Keratinocyte (primary cell): Measurements from ENCODE around the gene DLG2.

Source experiments
- CTCF ChIP-seq, 3 experiments: IDR thresholded peaks in 1 of 3; conservative IDR thresholded peaks in 1 of 3; optimal IDR thresholded peaks in 1 of 3; 2 replicates in 2 of 3; 3 replicates in 1 of 3; pipeline versions ENCODE3 to v1.5.1; 2011; ENCODE audit warnings: low read length in 3 of 3, mild to moderate bottlenecking in 3 of 3, moderate library complexity in 2 of 3, control low read depth in 1 of 3, inconsistent platforms in 1 of 3; ENCODE audit not compliant: insufficient read depth in 2 of 3; ENCODE audit errors: extremely low read depth in 1 of 3
- EZH2 ChIP-seq: IDR thresholded peaks from one replicate; pipeline ENCODE4 v1.6.1; 2012; ENCODE audit warnings: inconsistent platforms, mild to moderate bottlenecking, low read length, moderate library complexity

GRCh38 chr11:83557653-83558052, 2069.5 kb downstream of the DLG2 start:
- TF ChIP-seq CTCF (optimal IDR thresholded peaks at IDR 0.05 in 1 of 3, IDR thresholded peaks at IDR 0.05 in 1 of 3, conservative IDR thresholded peaks at IDR 0.05 in 1 of 3; ENCODE audit: extremely low read depth in 1 of 3, insufficient read depth in 2 of 3, low read length in 3 of 3), result no peak
- TF ChIP-seq EZH2, result no peak
